Erythroblast (primary cell): Measurements from ENCODE around the gene ANKRD39.

Source experiments
- GATA1 ChIP-seq: IDR thresholded peaks from 2 replicates; pipeline ENCODE4 v1.6.1; 2011; ENCODE audit warnings: low read depth, mild to moderate bottlenecking, control low read depth, low read length, moderate library complexity
- POLR2A ChIP-seq: IDR thresholded peaks from 2 replicates; pipeline ENCODE4 v1.6.1; 2011; ENCODE audit warnings: mild to moderate bottlenecking, low read length

DNA sequence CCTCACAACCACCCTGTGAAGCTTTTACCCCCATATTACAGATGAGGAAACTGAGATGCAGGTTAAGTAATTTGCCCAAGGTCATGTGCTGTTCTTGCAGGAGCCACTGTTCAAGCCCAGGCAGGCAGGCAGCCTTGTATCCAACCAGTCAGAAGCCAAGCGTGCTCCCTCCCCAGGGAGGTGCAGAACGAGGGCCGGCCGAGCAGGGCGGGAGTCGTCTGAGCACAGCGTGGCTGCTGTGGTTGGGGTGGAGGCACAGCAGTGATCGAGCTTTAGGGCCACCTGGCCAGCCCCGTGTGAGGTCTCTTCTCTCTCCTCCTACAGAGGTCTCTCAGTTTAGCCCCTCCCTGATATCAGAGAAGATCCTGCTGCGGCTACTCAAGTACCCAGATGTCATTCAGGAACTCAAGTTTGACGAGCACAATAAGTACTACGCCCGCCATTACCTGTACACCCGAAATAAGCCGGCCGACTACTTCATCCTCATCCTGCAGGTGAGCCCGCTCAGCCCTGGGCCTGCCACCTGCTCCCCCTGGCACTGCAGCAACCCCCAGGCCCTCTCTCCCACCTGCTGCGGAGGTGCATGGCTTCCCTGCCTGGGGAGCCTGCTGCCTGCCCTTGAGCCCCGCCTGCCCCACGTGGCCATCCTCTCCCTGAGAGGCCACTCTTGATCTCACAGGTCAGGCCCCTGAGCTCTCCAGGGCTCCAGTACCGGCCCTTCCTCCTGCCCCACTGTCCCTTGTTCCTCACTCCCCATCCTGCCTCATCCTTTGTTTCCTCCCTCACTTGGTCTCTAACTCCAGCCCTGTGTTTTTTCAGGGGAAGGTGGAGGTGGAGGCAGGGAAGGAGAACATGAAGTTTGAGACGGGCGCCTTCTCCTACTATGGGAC, 58.8 kb downstream of the ANKRD39 start:
- TF ChIP-seq POLR2A (no peak), GATA1 (no peak)
